ENCODE data around the gene LIN9.
"Not testable (repeated sequence)": the region's sequence is repeated elsewhere in the genome, so short reads cannot be mapped to it uniquely, and the experiment has no call there.

- not testable (repeated sequence) for TF ChIP-seq CTCF, POLR2A (IDR thresholded peaks at IDR 0.05)
Observed at GRCh38 chr1:226202666-226203065, 106.3 kb downstream of the LIN9 start.

Data from sigmoid colon (tissue), 3 donors.